Activated naive CD8-positive, alpha-beta T cell (primary cell): Measurements from ENCODE around the gene RPL29.

Experiments used
- H3K27ac Mint-ChIP-seq: one replicate; pipeline ENCODE4 v1.8.0; 2021; ENCODE audit warnings: mixed read lengths
- H3K27me3 Mint-ChIP-seq: one replicate; pipeline ENCODE4 v1.8.0; 2021; ENCODE audit warnings: mixed read lengths
- H3K36me3 Mint-ChIP-seq: one replicate; pipeline ENCODE4 v1.8.0; 2021; ENCODE audit warnings: mixed read lengths
- H3K4me1 Mint-ChIP-seq: one replicate; pipeline ENCODE4 v1.8.0; 2021; ENCODE audit warnings: low read depth, mixed read lengths
- H3K4me3 Mint-ChIP-seq: one replicate; pipeline ENCODE4 v1.8.0; 2021; ENCODE audit warnings: mild to moderate bottlenecking, mixed read lengths
- H3K9me3 Mint-ChIP-seq: one replicate; pipeline ENCODE4 v1.8.0; 2021; ENCODE audit warnings: low read depth, mixed read lengths

The RPL29 gene

GRCh38 chr3:51971350-51971749 lies 24.3 kb downstream of the RPL29 start:
- Mint-ChIP-seq H3K36me3 (peaks cover 2% of the 10 kb centered on the region), H3K9me3 (no peaks in the 10 kb centered on the region), H3K27me3 (no peaks in the 10 kb centered on the region), H3K4me3 (peak overlapping the region; percentile 13), H3K27ac (no peak overlapping the region), H3K4me1 (peaks cover 32% of the 10 kb centered on the region)

GRCh38 chr3:51970606-51971300 lies 24.9 kb downstream of the RPL29 start:
- Mint-ChIP-seq H3K9me3 (no peaks in the 10 kb centered on the region), H3K4me1 (peaks cover 32% of the 10 kb centered on the region)

GRCh38 chr3:51969841-51970240 lies 25.9 kb downstream of the RPL29 start:
- H3K4me3 Mint-ChIP-seq, result no peak overlapping the region
- no peak overlapping the region for H3K27ac Mint-ChIP-seq
- H3K9me3 Mint-ChIP-seq, result no peaks in the 10 kb centered on the region
- no peaks in the 10 kb centered on the region for H3K27me3 Mint-ChIP-seq
- H3K36me3 Mint-ChIP-seq, result peaks cover 5% of the 10 kb centered on the region
- peaks cover 28% of the 10 kb centered on the region for H3K4me1 Mint-ChIP-seq

More at GRCh38 chr3:51970606-51971300, 24.9 kb downstream of the RPL29 start:
- Mint-ChIP-seq H3K4me3 (peak overlapping the region; percentile 54), H3K27me3 (no peaks in the 10 kb centered on the region), H3K36me3 (peaks cover 2% of the 10 kb centered on the region), H3K27ac (no peak overlapping the region)

GRCh38 chr3:51968883-51969678 lies 26.6 kb downstream of the RPL29 start:
- no peaks in the 10 kb centered on the region for H3K9me3 Mint-ChIP-seq
- peaks cover 5% of the 10 kb centered on the region for H3K36me3 Mint-ChIP-seq
- no peaks in the 10 kb centered on the region for H3K27me3 Mint-ChIP-seq
- no peak overlapping the region for H3K27ac Mint-ChIP-seq
- peak overlapping the region; percentile 80 for H3K4me3 Mint-ChIP-seq
- peaks cover 26% of the 10 kb centered on the region for H3K4me1 Mint-ChIP-seq

- no peak overlapping the region for H3K27ac Mint-ChIP-seq
- H3K27me3 Mint-ChIP-seq, result no peaks in the 10 kb centered on the region
- peaks cover 5% of the 10 kb centered on the region for H3K36me3 Mint-ChIP-seq
- peaks cover 20% of the 10 kb centered on the region for H3K4me1 Mint-ChIP-seq
- peak overlapping the region; percentile 80 for H3K4me3 Mint-ChIP-seq
- no peaks in the 10 kb centered on the region for H3K9me3 Mint-ChIP-seq
Measured at GRCh38 chr3:51968170-51968775, 27.4 kb downstream of the RPL29 start.

GRCh38 chr3:51967384-51968169 lies 28.1 kb downstream of the RPL29 start, which contains the start of gene PCBP4:
PCBP4 (minus strand) TSS chr3:51967454; CDS start chr3:51961240, 6,214 bp downstream.
- Mint-ChIP-seq H3K27me3 (no peaks in the 10 kb centered on the region), H3K27ac (no peak within 1 kb of the TSS), H3K4me1 (peaks cover 18% of the 10 kb centered on the region), H3K4me3 (peak within 1 kb of the TSS; percentile 84), H3K9me3 (no peaks in the 10 kb centered on the region), H3K36me3 (peaks cover 5% of the 10 kb centered on the region)

GRCh38 chr3:51966922-51967383 lies 28.7 kb downstream of the RPL29 start:
- Mint-ChIP-seq H3K27ac (no peak overlapping the region), H3K27me3 (no peaks in the 10 kb centered on the region), H3K4me1 (peaks cover 16% of the 10 kb centered on the region), H3K36me3 (peaks cover 5% of the 10 kb centered on the region), H3K9me3 (no peaks in the 10 kb centered on the region), H3K4me3 (peak overlapping the region; percentile 84)

GRCh38 chr3:51966486-51966885 lies 29.2 kb downstream of the RPL29 start:
- H3K27me3 Mint-ChIP-seq, result no peaks in the 10 kb centered on the region
- no peaks in the 10 kb centered on the region for H3K9me3 Mint-ChIP-seq
- peak overlapping the region; percentile 84 for H3K4me3 Mint-ChIP-seq

GRCh38 chr3:51966016-51966415 lies 29.7 kb downstream of the RPL29 start:
- Mint-ChIP-seq H3K27ac (no peak overlapping the region), H3K9me3 (no peaks in the 10 kb centered on the region), H3K36me3 (peaks cover 5% of the 10 kb centered on the region), H3K4me1 (peaks cover 16% of the 10 kb centered on the region), H3K4me3 (peak overlapping the region; percentile 52), H3K27me3 (no peaks in the 10 kb centered on the region)

More at GRCh38 chr3:51966486-51966885, 29.2 kb downstream of the RPL29 start:
- Mint-ChIP-seq H3K27ac (no peak overlapping the region), H3K36me3 (peaks cover 5% of the 10 kb centered on the region), H3K4me1 (peaks cover 16% of the 10 kb centered on the region)

GRCh38 chr3:51964521-51964920 lies 31.2 kb downstream of the RPL29 start:
- peaks cover 5% of the 10 kb centered on the region for H3K36me3 Mint-ChIP-seq
- no peak overlapping the region for H3K4me3 Mint-ChIP-seq
- no peaks in the 10 kb centered on the region for H3K9me3 Mint-ChIP-seq
- H3K27ac Mint-ChIP-seq, result no peak overlapping the region
- no peaks in the 10 kb centered on the region for H3K27me3 Mint-ChIP-seq
- peaks cover 14% of the 10 kb centered on the region for H3K4me1 Mint-ChIP-seq

- no peak overlapping the region for H3K27ac Mint-ChIP-seq
- peaks cover 12% of the 10 kb centered on the region for H3K4me1 Mint-ChIP-seq
- no peaks in the 10 kb centered on the region for H3K27me3 Mint-ChIP-seq
- H3K4me3 Mint-ChIP-seq, result no peak overlapping the region
- H3K9me3 Mint-ChIP-seq, result no peaks in the 10 kb centered on the region
- peaks cover 3% of the 10 kb centered on the region for H3K36me3 Mint-ChIP-seq
Measured at GRCh38 chr3:51963951-51964451, 31.7 kb downstream of the RPL29 start.

GRCh38 chr3:51962854-51963530 lies 32.7 kb downstream of the RPL29 start:
- H3K27ac Mint-ChIP-seq, result no peak overlapping the region
- H3K9me3 Mint-ChIP-seq, result no peaks in the 10 kb centered on the region
- H3K4me1 Mint-ChIP-seq, result peaks cover 8% of the 10 kb centered on the region
- H3K27me3 Mint-ChIP-seq, result no peaks in the 10 kb centered on the region
- peaks cover 5% of the 10 kb centered on the region for H3K36me3 Mint-ChIP-seq
- no peak overlapping the region for H3K4me3 Mint-ChIP-seq

- Mint-ChIP-seq H3K4me3 (no peak overlapping the region), H3K27me3 (peaks cover under 1% of the 10 kb centered on the region), H3K4me1 (peaks cover 7% of the 10 kb centered on the region), H3K9me3 (no peaks in the 10 kb centered on the region), H3K27ac (no peak overlapping the region), H3K36me3 (peaks cover 5% of the 10 kb centered on the region)
Measured at GRCh38 chr3:51961602-51962569, 33.8 kb downstream of the RPL29 start.
